Gastrocnemius medialis (tissue), 4 donors: Measurements from ENCODE around the gene DHRSX.

ENCODE experiments used
- CTCF ChIP-seq, 5 experiments: fragments of 450-650 bp in 3 of 5; fragments of 200-600 bp in 2 of 5; sonication (generic) in 2 of 5; IDR thresholded peaks in 4 of 5; conservative IDR thresholded peaks in 1 of 5; 1 replicate in 4 of 5; 2 replicates in 1 of 5; pipeline ENCODE4 v1.5.1; 2016 to 2019; ENCODE audit warnings: antibody characterized with exemption in 5 of 5, mild to moderate bottlenecking in 3 of 5, moderate library complexity in 3 of 5
- POLR2A ChIP-seq, 2 donors: fragments of 450-650 bp; IDR thresholded peaks; one replicate each; pipeline ENCODE4 v1.6.1; 2017; ENCODE audit warnings: antibody characterized with exemption in 2 of 2, mild to moderate bottlenecking in 2 of 2, moderate library complexity in 2 of 2

GRCh38 chrX:2284133-2284532, 216.6 kb downstream of the DHRSX start:
- TF ChIP-seq CTCF (IDR thresholded peaks at IDR 0.05 in 4 of 5, conservative IDR thresholded peaks at IDR 0.05 in 1 of 5) (no peak), POLR2A (IDR thresholded peaks at IDR 0.05) (no peak)
